HG03039 (cell line): ENCODE data around the gene NDUFAF3.

Experiments
- ATAC-seq: cut with Tn5 transposase; IDR thresholded peaks from one replicate; pipeline ENCODE4 v1.9.1; 2021; ENCODE audit warnings: mild to moderate bottlenecking, moderate library complexity; ENCODE audit not compliant: unreplicated experiment

Gene NDUFAF3

DNA sequence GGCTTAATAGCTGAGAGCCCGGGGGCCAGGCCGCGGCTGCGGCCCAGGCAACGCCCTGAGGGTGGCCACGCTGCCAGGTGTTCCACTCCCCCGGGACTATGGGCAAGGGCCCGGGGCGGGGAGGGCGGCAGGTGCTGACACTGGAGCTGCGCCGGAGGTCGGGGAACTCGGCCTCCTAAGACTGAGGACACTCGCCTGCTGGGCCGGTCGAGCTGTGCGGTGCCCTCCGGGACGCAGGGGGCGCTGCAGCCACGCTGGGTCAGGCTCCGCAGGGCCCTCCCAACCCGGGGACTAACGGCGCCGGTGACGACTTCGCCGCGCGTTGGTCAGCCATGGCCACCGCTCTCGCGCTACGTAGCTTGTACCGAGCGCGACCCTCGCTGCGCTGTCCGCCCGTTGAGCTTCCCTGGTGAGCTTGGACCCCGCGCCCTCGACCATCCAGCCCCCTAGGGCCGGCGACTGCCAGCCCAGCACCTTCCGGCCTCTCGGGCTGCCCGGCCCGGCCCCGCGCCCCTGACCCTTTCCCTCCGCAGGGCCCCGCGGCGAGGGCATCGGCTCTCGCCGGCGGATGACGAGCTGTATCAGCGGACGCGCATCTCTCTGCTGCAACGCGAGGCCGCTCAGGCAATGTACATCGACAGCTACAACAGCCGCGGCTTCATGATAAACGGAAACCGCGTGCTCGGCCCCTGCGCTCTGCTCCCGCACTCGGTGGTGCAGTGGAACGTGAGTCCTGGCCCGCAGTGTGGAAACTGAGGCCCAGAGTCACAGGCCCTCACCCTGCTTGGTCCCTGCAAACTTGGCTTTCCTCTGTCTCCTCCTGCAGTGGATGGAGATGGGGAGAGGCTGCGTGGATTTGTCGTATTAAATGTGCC lies at the start of gene NDUFAF3:
NDUFAF3 (plus strand) TSS at position 309 of the 875 bp plus-strand sequence; CDS start at position 333, 24 bp downstream.
- ATAC-seq = peak; percentile 48

GRCh38 chr3:48974076-48974864 lies 47.7 kb upstream of the NDUFAF3 start:
- no peak for ATAC-seq

DNA sequence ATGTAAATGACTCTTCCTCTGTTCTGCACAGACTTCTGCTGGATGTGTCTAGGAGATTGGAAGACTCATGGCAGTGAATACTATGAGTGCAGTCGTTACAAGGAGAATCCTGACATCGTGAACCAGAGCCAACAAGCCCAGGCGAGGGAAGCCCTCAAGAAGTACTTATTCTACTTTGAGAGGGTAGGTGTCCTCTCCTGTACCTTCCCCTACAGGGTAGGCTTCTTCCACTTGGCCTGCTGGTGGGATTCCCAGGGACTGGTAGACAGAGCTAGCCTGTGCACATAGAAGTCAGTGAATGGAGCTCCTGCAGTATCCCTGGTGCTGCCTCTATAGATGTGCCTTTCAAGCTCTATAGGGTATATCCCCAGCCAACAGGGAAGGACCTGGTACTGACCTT lies 42.5 kb upstream of the NDUFAF3 start:
- ATAC-seq = no peak

DNA sequence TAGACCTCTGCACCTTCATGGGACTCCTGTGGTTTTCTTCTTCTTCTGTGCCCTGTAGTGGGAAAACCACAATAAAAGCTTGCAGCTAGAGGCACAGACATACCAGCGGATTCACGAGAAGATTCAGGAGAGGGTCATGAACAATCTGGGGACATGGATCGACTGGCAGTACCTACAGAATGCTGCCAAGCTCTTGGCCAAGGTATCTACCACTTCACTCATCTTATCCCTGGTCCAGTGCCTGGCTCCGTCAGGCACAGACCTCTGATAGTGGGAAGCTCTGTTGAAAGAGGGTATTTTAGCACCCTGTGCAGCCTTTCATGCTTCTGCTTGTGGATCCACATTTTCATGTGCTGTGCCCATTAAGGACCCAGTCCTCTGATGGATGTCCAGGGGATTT lies 41.6 kb upstream of the NDUFAF3 start:
- no peak for ATAC-seq

DNA sequence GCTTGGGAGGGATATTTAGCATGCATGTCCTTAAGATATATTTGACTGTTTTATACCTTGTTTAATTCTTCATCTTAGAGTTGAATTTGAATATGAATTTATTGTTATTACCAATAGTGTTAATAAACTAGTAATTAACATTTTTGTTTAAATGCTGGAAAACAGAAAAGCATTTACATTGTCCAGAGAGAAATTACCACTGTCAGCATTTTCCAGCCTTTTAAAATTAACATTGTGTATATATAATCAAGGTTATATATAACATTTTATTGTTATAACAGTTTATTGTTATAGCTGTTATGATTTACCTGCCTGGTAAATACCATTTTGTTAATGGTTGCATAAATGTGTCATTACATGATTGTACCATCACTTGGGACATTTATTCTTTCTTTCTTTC lies 39.9 kb upstream of the NDUFAF3 start:
- no peak for ATAC-seq

DNA sequence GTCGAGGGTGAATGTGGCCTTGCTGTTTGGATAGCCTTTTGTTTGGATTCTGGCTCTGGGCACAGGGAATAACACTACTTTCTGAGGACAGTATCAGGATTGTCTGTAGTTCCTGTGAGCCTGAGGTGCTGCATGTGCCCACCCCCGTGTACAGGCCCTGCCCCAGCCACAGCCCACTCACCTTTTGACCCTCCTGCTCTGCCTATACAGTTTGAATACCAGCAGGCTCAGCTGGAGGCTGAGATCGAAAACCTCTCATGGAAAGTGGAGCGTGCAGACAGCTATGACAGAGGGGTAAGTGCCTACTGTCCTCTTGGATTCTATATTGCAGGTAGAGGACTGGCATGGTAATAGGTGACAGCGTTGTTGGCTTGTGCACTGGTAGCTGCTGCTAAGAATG lies 39.2 kb upstream of the NDUFAF3 start:
- no peak for ATAC-seq

DNA sequence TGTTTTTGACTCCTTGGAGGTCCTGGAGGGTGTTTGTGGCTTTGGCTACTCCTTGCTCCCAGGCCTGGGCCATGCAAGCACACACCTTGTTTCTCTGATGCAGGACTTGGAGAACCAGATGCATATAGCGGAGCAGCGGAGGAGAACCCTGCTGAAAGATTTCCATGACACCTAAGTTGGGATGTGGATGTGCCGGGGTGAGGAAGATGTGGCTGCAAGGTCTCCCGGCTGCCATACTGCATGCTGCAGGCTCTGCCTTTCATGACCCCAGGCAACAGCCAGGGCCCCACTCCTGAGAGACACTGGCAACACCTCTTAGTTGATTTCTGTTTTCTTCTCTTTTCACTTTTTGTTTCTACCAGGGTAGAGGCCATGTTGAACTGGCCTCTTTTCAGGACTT lies 38.8 kb upstream of the NDUFAF3 start:
- no peak for ATAC-seq

DNA sequence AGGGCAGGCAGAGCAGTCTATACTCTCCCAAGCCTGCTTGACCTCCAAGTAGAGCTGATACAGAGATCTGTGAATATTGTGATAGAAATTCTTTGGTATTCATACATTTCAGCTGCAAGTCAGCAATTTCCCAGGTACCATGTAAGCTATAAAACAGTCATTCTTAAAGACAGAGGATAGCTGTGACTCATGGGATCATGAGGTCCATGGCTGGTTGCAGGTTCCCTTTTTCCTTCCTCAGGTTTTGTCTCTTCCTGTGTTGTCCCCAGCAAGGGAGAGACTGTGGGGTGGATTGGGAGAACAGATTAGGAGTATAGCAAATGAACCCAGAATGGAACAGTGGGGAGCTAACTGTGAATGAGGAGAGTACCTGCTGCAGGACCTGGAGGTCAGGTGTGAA lies 37.3 kb upstream of the NDUFAF3 start:
- no peak for ATAC-seq

DNA sequence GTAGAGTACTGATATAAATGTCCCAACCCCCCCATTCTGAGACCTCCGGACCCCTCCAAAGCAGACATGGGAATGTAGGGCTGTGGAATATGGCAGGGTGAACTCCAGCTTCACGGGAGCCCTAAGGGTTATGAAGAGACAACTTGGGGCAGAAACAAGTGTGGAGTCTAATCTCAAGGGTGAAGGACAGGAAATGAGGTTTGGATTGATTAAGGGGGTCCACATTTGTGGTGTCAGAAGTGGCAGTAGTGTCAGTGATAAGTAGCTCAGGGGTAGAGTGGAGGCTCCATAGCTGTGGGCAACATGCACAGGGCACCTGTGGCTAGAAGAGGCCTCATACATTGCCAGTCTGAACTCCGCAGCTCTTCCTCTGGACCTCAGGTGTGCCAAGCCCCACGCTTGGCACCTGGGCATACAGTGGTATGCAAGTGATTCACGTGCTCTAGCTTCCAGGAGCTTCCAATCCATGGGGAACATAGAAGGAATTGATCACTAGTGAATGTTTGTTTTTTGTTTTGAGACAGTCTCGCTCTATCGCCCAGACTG lies 36.0 kb upstream of the NDUFAF3 start:
- ATAC-seq = no peak

DNA sequence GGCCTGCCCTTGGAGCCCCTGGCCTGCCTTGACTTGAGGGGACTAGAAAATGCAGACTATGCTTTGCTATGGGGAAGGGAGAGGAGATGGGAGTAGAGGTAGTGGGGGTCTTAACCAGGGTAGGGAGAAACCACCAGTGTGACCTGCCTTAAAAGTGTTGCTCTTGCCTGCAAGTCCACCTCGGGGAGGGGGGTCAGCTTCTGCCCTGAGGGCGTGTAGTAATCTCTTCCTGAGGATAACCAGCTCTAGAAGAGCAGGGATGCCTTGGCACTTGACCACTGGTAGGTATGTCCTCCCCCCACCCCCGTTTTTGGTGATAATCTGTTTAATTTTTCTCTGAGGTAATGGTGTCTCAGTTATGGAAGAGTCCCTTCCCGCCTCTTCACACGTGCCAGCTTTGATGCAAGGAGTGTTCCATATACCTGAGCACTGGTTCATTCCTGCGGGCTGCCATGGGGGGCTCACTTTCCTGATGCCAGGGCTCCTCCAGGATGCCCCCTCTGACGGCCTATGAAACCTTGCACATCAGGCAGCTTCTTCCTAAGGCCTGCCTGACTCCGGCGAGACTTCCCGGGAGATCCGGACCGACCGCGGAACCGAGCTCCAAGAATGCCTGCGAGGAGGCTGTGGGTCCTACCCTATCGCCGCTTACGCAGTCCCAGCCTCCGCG lies 32.7 kb upstream of the NDUFAF3 start:
- ATAC-seq = no peak

DNA sequence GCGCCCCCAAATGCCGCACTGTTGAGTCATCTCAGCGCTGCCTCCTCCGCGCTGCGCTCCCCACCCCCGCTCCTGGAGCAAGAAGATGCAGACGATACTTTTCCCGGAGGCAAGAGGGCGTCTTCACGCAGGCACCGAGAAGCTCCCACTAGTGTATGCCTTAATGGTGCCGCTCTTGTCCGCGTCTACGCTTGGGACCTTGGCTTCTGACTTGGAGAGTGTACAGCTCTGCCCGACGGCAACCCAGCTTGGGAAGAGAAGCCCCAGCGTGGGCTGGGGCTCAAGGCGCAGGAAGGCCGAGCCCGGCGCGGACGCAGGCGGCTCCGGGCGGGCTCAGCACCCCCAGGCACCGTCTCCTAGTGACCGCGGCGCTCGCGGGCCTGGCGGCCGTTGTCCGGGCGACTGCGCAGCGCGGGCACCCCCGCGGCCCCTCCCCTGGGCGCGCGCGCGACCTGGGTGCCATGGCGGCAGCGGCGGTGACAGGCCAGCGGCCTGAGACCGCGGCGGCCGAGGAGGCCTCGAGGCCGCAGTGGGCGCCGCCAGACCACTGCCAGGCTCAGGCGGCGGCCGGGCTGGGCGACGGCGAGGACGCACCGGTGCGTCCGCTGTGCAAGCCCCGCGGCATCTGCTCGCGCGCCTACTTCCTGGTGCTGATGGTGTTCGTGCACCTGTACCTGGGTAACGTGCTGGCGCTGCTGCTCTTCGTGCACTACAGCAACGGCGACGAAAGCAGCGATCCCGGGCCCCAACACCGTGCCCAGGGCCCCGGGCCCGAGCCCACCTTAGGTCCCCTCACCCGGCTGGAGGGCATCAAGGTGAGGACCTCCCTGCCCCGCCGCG lies 31.9 kb upstream of the NDUFAF3 start, which contains the start of gene P4HTM:
P4HTM (plus strand) TSS at position 446 of the 840 bp plus-strand sequence; CDS start at position 462, 16 bp downstream.
- peak; percentile 43 for ATAC-seq

GRCh38 chr3:48990636-48991469 lies 31.1 kb upstream of the NDUFAF3 start:
- ATAC-seq = no peak

DNA sequence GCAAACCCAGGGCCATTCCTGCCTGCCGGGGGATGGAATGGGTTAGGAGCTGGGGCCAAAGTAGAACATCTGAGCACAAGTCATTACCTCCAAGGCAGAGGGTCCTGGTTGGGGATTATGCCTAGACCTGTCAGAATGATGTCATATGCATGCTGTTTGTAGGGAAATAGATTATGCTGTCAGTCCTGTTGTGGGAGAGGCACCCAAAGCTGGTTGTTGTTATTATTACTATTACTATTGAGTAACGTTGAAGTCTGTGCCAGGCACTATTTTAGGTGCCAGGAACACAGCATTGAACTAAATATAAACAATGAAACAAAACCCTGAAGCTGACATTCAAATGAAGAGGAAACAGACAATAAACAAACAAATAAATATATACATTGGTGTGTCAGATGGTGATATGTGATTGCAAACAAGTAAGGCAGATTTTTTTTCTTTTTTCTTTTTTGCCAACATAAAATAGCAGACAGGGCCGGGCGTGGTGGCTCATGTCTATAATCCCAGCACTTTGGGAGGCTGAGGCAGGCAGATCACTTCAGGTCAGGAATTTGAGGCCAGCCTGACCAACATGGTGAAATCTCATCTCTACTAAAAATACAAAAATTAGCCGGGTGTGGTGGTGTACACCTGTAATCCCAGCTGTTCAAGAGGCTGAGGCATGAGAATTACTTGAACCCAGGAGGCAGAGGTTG lies 29.9 kb upstream of the NDUFAF3 start:
- ATAC-seq = no peak

DNA sequence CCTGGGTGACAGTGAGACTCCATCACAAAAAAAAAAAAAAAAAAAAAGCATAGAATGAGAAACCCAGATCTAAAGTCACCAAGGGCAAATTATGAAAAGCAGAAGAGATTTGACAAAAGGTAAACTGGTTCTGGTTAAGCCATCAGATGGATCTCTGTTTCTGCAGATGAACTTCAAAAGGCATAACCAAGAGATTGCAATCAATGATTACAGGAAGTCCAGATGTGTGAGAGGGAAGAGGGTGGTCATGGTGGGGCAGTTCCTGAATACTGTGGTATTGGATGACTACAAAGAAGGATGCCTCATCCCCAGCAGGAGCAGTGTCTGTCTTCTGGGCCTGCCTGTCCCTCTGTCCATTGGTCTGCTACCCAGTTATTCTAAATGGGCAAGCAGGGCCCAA lies 28.1 kb upstream of the NDUFAF3 start:
- no peak for ATAC-seq

GRCh38 chr3:48996640-48997039 lies 25.3 kb upstream of the NDUFAF3 start:
- ATAC-seq = no peak

DNA sequence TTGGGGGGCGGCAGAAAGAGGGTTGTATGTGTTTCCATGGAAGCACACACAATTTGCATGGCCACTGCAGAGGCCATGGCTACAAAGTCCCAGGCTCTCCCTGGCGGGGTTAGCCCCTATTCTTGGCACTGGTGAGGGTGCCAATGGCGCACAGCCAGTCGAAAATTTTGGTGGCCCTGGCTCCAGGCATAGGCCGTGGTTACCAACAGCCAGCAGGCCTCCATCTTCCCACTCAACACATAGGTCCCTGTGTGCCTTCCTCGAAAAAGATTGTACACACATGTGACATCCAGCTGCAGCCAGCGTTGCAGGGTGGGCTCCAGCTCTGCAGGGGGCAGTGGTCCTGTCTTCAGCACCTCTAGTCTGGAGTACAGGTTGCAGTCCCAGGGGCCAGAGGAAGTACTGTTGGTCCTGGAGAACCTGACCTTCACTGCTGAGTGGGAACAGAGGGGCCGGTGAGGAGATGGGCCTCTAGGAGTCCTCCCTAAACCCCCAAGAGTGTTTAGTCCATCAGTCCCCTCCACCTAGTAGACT lies 24.8 kb upstream of the NDUFAF3 start:
- no peak for ATAC-seq

DNA sequence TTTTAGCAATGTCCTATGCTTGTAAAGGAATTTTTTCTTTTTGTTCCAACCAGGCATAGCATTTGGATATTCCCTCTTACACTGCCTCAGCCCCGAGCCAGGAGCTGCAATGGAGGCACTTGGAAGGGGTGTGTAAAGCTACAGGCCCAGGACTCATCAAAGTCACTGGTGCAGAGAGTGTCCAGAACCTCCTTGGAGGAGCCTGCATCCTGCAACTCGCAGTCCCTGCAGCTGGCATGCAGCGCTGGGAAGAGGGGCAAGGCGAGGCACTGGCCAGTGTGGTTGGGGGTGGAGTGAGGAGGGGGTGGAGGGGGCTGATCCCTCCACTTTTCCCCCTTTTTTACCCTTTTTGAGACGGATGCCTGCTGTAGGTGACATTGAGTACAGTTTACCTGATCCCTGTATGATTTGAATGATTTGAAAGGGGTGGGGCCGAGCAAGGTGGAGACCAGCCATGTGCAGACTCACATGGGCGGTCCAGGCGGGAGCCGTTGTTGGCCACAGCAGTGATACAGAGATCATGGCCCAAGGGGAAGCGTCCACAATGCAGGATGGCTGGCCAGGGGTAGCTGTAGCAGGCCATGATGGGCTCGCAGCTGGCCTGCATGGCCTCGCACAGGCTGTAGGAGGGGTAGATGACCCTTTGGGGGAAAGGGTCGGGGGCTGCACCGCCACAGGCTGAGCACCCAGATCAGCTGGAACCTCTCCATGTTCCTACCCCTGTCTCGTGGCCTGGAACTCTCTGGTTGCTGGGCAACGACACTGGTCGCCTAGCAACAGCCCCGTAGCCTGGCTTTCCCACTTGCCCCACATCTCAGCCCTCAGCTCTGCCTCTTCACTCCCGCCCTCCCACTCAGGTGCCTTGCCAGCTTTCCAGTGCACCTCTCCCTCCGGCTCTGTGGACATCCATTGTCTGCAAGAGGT lies 23.9 kb upstream of the NDUFAF3 start:
- no peak for ATAC-seq
